Astrocyte of the cerebellum (primary cell): ENCODE results near the gene YRDC.

Experiments
- DNase-seq: peaks from one replicate; pipeline ENCODE4 v3.0.0-alpha.2; 2011; ENCODE audit warnings: low read depth
- H3K4me3 ChIP-seq: 2 replicates; pipeline ENCODE4 v1.5.1; 2011; ENCODE audit warnings: mild to moderate bottlenecking, low read depth, low read length, moderate library complexity
- in situ Hi-C: cut with HindIII; loops from 2 replicates; pipeline ENCODE4 v1.10.0; 2017; ENCODE audit warnings: low sequenced_read_pairs
- TF ChIP-seq, protein P1 (sequence below): IDR thresholded peaks from 2 replicates; pipeline ENCODE4 v1.5.1; 2012; ENCODE audit warnings: low read length, low read depth, moderate library complexity, mild to moderate bottlenecking; ENCODE audit errors: missing control alignments

Gene YRDC

DNA sequence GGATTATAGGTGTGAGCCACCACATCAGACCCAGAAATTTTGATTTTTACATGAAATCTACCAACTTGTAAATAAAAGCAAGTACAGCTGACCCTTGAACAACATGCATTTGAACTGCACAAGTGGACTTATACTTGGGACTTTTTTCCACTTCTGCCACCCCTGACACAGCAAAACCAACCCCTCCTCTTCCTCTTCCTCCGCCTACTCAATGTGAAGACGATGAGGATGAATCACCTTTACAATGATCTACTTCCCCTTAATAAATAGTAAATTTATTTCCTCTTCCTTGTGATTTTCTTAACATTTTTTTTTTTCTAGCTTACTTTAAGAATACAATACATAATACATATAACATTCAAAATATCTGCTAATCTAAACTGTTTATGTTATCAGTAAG, 17.5 kb upstream of the YRDC start:
- H3K4me3 ChIP-seq: no peak overlapping the region
- TF ChIP-seq, protein P1, sequence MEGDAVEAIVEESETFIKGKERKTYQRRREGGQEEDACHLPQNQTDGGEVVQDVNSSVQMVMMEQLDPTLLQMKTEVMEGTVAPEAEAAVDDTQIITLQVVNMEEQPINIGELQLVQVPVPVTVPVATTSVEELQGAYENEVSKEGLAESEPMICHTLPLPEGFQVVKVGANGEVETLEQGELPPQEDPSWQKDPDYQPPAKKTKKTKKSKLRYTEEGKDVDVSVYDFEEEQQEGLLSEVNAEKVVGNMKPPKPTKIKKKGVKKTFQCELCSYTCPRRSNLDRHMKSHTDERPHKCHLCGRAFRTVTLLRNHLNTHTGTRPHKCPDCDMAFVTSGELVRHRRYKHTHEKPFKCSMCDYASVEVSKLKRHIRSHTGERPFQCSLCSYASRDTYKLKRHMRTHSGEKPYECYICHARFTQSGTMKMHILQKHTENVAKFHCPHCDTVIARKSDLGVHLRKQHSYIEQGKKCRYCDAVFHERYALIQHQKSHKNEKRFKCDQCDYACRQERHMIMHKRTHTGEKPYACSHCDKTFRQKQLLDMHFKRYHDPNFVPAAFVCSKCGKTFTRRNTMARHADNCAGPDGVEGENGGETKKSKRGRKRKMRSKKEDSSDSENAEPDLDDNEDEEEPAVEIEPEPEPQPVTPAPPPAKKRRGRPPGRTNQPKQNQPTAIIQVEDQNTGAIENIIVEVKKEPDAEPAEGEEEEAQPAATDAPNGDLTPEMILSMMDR: no peak
- in situ Hi-C loops: no loop called here
- no peak for DNase-seq

- TF ChIP-seq, protein P1: no peak
- H3K4me3 ChIP-seq: no peak overlapping the region
These were observed 16.0 kb upstream of the YRDC start for GRCh38 chr1:37824001-37824400.

DNA sequence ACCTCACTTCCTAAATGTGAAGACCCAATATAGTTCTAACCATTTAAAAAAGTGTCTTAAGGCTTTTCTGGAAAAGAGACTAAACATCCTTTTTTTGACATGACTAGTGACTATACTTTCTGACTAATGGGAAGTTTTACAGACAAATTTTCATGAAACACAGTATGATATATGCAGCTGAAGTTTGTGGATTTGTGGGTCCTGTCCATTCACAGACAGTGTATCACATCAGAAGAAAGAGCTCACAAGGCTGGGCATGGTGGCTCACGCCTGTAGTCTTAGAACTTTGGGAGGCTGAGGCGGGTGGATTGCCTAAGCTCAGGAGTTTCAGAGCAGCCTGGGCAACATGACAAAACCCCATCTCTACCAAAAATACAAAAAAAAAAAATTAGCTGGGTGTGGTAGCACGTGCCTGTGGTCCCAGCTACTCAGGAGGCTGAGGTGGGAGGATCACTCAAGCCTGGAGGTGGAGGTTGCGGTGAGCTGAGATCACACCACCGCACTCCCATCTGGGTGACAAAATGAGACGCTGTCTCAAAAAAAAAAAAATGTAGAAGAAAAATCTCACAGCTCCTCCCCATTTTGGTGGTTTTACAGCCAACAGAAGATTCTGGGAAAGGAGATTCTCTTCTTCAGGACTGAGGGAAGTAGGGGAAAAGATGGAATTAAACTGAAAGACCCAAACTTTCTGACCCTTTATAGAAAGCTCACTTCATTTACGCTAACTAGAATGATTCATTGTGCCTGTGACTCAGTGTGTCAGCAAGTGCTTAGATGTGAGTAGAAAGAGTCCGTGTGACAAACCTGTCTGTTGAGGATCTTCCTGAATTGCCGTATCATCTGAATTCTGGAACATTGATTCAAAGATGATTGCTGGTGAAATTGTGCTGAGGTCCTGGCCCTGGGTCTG, 15.2 kb upstream of the YRDC start:
- no peak overlapping the region for H3K4me3 ChIP-seq
- DNase-seq: no peak
- in situ Hi-C loops: no loop called here
- TF ChIP-seq, protein P1: no peak

More at GRCh38 chr1:37824001-37824400, 16.0 kb upstream of the YRDC start:
- in situ Hi-C loops: no loop called here
- no peak for DNase-seq

GRCh38 chr1:37821481-37821880, 13.5 kb upstream of the YRDC start:
- no peak overlapping the region for H3K4me3 ChIP-seq
- no peak for DNase-seq
- TF ChIP-seq, protein P1: no peak
- in situ Hi-C loops: no loop called here

- H3K4me3 ChIP-seq: no peak overlapping the region
- TF ChIP-seq, protein P1: no peak
- in situ Hi-C loops: no loop called here
- no peak for DNase-seq
These were observed 9.5 kb upstream of the YRDC start for GRCh38 chr1:37817481-37817880.

- H3K4me3 ChIP-seq: no peak overlapping the region
- TF ChIP-seq, protein P1: no peak
- in situ Hi-C loops: loop anchor here (5.0 kb wide), 1 partner anchor 33 kb away; no protein-coding TSS in a partner anchor
- DNase-seq: no peak
These were observed 6.2 kb upstream of the YRDC start for GRCh38 chr1:37814252-37814651.
